Measurements from ENCODE around the gene RASSF7. TPM values are rescaled to one million over a fixed set of nuclear protein-coding genes. Genes with fewer than 3 reads are reported as not detected.
"Not testable (repeated sequence)": the region's sequence is repeated elsewhere in the genome, so short reads cannot be mapped to it uniquely, and the experiment has no call there.

RASSF7 gene
- total and polyA plus RNA-seq, 2 donors from 2014 or later, result 106 to 108 TPM

DNA sequence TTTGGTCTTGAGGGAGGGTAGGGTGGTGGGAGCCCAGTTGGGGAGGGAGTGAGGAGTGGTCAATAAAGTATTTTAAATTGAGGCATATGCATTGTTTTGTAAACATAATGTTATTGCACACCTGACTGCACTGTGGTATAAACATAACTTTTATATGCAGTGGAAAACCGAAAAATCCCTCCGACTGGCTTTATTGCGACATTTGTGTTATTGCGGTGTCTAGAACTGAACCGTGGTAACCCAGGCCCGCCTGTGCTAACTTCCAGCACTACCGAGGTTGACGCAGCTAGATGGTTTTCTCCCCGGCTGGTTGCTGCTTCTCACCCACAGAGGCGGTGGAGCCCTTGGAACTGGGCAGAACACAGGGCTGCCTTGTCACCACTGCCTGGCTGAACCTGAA lies 46.2 kb upstream of the RASSF7 start:
- Histone ChIP-seq H3K4me3 (ENCODE audit: low read length in 3 of 3) (no peak overlapping the region), H3K9ac (ENCODE audit: low read length in 3 of 3) (no peak overlapping the region), H3K9me3 (ENCODE audit: control insufficient read depth in 2 of 3, insufficient read depth in 1 of 3, low read length in 3 of 3) (no peaks in the 10 kb centered on the region), H3K36me3 (ENCODE audit: control insufficient read depth in 2 of 3, insufficient read depth in 3 of 3, low read length in 3 of 3) (peaks cover 0 to 3% (median 3%) of the 10 kb centered on the region in 3 donors), H3K4me1 (ENCODE audit: control insufficient read depth in 2 of 3, insufficient read depth in 2 of 3, low read depth in 1 of 3, low read length in 3 of 3) (no peaks in the 10 kb centered on the region), H3K27ac (ENCODE audit: low read depth in 2 of 2, low read length in 2 of 2) (no peak overlapping the region), H3K27me3 (ENCODE audit: control insufficient read depth, insufficient read depth, low read length) (no peaks in the 10 kb centered on the region)
- TF ChIP-seq, protein P1, sequence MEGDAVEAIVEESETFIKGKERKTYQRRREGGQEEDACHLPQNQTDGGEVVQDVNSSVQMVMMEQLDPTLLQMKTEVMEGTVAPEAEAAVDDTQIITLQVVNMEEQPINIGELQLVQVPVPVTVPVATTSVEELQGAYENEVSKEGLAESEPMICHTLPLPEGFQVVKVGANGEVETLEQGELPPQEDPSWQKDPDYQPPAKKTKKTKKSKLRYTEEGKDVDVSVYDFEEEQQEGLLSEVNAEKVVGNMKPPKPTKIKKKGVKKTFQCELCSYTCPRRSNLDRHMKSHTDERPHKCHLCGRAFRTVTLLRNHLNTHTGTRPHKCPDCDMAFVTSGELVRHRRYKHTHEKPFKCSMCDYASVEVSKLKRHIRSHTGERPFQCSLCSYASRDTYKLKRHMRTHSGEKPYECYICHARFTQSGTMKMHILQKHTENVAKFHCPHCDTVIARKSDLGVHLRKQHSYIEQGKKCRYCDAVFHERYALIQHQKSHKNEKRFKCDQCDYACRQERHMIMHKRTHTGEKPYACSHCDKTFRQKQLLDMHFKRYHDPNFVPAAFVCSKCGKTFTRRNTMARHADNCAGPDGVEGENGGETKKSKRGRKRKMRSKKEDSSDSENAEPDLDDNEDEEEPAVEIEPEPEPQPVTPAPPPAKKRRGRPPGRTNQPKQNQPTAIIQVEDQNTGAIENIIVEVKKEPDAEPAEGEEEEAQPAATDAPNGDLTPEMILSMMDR (IDR thresholded peaks at IDR 0.05; ENCODE audit: borderline replicate concordance, extremely low read depth, insufficient read depth), result no peak
- DNase-seq, result no peak
- intact Hi-C loops (cut with DNase I), result no loop called here
- no peak for FAIRE-seq

DNA sequence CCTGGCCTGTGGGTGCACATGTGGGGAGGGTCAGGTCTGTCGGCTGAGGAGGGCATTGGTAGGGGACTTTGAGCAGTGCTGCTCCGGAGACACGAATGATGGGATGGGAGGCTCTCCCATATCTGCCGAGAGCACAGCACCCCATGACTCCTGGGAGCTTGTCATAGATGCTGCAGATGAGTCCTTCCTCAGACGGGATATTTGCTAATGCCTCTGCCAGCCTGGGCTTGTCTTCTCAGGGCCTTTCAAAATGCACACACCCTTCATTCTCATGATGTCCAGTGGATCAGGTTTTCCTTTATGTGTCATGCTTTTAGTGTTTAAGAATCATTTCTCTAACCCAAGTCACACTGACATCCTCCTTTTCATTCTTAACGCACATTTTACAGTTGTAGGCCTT lies 45.6 kb upstream of the RASSF7 start:
- no peak for DNase-seq
- Histone ChIP-seq H3K36me3 (ENCODE audit: control insufficient read depth in 2 of 3, insufficient read depth in 3 of 3, low read length in 3 of 3) (peaks cover 0 to 3% (median 0%) of the 10 kb centered on the region in 3 donors), H3K4me3 (ENCODE audit: low read length in 3 of 3) (no peak overlapping the region), H3K27me3 (ENCODE audit: control insufficient read depth, insufficient read depth, low read length) (no peaks in the 10 kb centered on the region), H3K9ac (ENCODE audit: low read length in 3 of 3) (no peak overlapping the region), H3K4me1 (ENCODE audit: control insufficient read depth in 2 of 3, insufficient read depth in 2 of 3, low read depth in 1 of 3, low read length in 3 of 3) (no peaks in the 10 kb centered on the region), H3K9me3 (ENCODE audit: control insufficient read depth in 2 of 3, insufficient read depth in 1 of 3, low read length in 3 of 3) (no peaks in the 10 kb centered on the region), H3K27ac (ENCODE audit: low read depth in 2 of 2, low read length in 2 of 2) (no peak overlapping the region)
- TF ChIP-seq, protein P1 (IDR thresholded peaks at IDR 0.05; ENCODE audit: borderline replicate concordance, extremely low read depth, insufficient read depth), result no peak
- no peak for FAIRE-seq
- intact Hi-C loops (cut with DNase I), result no loop called here

DNA sequence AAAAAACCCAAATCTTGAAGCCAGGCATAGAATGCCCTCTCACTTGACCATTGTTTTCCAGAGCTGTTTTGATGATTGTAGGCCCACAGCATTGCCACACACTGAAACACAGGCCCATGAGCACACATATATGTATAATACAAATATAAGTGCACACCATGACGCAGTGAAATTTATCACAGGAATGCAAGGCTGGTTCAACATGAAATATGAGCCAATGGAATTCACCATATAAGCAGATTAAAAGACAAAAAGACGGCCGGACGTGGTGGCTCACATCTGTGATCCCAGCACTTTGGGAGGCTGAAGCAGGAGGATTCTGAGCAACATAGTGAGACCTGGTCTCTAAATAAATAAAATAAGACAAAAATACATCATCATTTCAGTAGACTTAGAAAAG lies 44.4 kb upstream of the RASSF7 start:
- no peak for FAIRE-seq
- Histone ChIP-seq H3K9ac (ENCODE audit: low read length in 3 of 3) (no peak overlapping the region), H3K27ac (ENCODE audit: low read depth in 2 of 2, low read length in 2 of 2) (no peak overlapping the region), H3K9me3 (ENCODE audit: control insufficient read depth in 2 of 3, insufficient read depth in 1 of 3, low read length in 3 of 3) (no peaks in the 10 kb centered on the region), H3K4me1 (ENCODE audit: control insufficient read depth in 2 of 3, insufficient read depth in 2 of 3, low read depth in 1 of 3, low read length in 3 of 3) (no peaks in the 10 kb centered on the region), H3K4me3 (ENCODE audit: low read length in 3 of 3) (no peak overlapping the region), H3K36me3 (ENCODE audit: control insufficient read depth in 2 of 3, insufficient read depth in 3 of 3, low read length in 3 of 3) (peaks cover 0 to under 1% (median 0%) of the 10 kb centered on the region in 3 donors), H3K27me3 (ENCODE audit: control insufficient read depth, insufficient read depth, low read length) (no peaks in the 10 kb centered on the region)
- TF ChIP-seq, protein P1 (IDR thresholded peaks at IDR 0.05; ENCODE audit: borderline replicate concordance, extremely low read depth, insufficient read depth), result no peak
- no peak for DNase-seq
- intact Hi-C loops (cut with DNase I), result no loop called here

DNA sequence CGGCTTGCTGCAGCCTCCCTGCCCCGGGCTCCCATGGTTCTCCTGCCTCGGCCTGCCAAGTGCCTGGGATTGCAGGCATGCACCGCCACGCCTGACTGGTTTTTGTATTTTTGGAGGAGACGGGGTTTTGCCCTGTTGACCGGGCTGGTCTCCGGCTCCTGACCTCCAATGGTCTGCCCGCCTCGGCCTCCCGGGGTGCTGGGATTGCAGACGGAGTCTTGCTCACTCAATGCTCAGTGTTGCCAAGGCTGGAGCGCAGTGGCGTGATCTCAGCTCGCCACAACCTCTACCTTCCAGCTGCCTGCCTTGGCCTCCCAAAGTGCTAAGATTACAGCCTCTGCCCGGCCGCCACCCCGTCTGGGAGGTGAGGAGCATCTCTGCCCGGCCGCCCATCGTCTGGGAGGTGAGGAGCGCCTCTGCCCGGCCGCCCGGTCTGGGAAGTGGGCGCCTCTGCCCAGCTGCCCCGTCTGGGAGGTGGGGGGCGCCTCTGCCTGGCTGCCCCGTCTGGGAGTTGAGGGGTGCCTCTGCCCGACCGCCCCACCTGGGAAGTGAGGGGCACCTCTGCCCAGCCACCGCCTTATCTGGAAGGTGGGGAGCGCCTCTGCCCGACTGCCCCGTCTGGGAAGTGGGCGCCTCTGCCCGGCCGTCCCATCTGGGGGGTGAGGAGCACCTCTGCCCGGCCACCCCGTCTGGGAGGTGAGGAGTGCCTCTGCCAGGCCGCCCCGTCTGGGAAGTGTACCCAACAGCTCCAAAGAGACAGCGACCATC lies 43.7 kb upstream of the RASSF7 start:
- DNase-seq, result peak in 2 of 5 donors; percentile 66 to 80
- H3K9ac ChIP-seq (ENCODE audit: low read length in 3 of 3); H3K27ac ChIP-seq (ENCODE audit: low read depth in 2 of 2, low read length in 2 of 2); H3K4me3 ChIP-seq (ENCODE audit: low read length in 3 of 3); H3K27me3 ChIP-seq (ENCODE audit: control insufficient read depth, insufficient read depth, low read length); FAIRE-seq; H3K4me1 ChIP-seq (ENCODE audit: control insufficient read depth in 2 of 3, insufficient read depth in 2 of 3, low read depth in 1 of 3, low read length in 3 of 3); H3K9me3 ChIP-seq (ENCODE audit: control insufficient read depth in 2 of 3, insufficient read depth in 1 of 3, low read length in 3 of 3); H3K36me3 ChIP-seq (ENCODE audit: control insufficient read depth in 2 of 3, insufficient read depth in 3 of 3, low read length in 3 of 3); intact Hi-C loops (cut with DNase I): not testable (repeated sequence)
